Activated CD8-positive, alpha-beta memory T cell treated with anti-CD3 and anti-CD28 coated beads for 4 hours (primary cell): ENCODE results near the gene TOLLIP.
"Not testable (repeated sequence)": the region's sequence is repeated elsewhere in the genome, so short reads cannot be mapped to it uniquely, and the experiment has no call there.

Experiments used
- DNase-seq, 2 donors: peaks; one replicate each; pipeline ENCODE4 v3.0.0-alpha.2; 2020; ENCODE audit warnings: low read depth in 2 of 2

TOLLIP gene

DNA sequence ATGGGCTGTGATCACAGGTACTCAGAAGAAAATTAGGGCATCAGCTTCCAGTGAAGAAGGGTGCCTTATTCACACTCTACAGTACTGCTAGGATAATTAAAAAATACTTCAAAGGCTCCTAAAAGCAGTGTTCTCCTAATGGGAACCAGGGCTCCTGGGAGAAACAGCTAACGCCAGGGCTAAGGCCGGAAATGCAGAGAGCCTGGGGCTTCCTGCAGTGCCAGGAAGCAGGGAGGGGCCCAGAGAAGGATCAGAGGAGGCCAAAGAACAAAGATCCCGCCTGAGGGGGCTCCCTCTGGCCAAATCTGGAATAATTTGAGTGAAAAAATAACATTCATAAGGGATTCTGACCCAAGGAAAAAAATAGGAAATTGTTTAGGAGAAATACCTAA, 27.5 kb downstream of the TOLLIP start:
- no peak for DNase-seq

DNA sequence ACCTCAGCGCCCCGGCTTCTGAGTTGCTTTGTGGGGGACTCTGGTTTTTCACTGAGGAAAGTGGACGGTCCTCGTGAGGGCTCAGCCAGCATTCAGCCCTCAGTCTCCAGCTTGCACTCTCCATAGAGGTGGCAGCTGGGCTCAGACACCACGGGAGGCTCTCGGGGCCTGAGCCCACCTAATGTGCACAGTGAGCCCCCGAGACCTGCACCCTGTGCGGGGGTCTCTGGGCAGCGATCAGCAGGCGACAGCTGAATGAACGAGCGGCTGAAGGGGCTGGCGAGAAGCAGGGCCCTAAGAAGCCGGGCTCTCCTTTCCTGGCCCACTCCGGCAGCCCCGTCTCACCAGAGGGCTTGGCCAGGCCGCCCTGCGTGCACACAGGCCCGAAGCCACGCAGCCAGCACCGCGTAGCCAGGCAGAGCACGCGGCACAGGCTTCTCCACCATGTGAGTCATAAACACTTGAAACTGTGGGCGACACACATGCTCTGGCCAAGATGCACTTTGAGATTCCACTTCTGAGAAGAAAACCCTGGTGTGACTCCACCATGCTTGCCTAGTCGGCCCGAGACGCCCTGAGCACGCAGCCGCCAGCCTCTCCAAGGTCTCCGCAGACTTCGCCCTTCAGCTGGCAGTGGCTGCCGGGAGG, 28.0 kb downstream of the TOLLIP start:
- no peak for DNase-seq

DNA sequence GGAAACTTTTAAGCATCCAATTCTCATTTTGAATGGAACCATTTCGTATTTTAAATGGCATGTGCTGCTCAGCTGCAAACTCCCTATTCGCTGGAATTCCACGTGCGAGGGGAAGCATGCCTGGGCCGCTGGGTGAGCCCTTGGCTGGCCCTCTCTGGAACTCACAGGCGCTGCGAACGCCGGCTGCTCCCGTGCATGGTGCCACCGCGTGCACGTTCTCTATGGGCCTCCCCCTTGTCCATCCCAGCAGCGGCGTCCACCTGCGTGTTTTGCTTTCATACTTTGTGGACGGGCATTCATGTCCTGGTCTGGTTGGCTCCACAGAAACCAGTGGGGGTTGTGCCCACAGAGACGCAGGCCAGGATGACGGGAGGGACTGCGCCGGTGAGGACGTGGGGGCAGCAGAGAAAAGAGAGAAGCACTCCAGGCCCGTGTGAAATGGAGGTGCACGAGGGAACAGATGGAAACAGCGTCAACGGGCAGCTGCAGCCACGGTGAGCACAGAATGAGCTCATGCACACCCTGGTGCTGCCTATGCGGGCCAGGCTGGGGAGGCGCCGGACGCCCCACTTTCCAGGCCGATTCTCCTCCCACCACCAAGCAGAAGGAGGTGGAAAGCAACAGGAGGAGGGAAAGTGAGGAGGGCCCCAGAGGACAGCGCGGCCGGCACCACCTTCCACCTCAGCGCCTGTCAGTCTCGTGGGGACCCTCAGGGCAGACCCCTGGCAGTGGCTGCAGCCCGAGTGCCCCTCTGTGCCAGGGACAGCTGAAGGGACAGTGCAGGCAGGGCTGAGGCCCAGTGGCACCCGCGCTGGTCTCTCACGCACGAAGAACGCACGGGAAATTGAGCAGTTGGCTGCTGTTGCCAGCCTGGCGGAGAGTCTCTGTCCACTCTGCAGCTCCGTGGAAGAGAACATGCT, 29.1 kb downstream of the TOLLIP start:
- DNase-seq: no peak

DNA sequence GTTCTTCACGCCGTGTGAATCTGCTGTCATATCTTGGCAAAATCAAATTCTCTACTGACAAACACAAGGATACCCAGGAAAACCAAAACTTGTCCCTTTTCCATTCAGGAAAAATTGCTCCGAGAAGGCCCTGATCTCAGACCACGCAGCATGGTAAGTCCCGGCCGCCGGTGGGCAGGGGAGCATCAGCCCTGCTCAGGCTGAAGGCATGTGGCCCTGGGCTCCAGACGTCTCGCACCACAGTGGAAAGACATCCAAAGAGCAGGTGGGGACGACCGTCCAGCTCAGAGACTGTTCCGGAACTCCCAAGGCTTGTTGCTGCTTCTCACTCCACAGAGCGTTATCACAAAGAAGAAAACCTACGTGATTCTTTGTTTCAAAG, 29.8 kb downstream of the TOLLIP start:
- no peak for DNase-seq

DNA sequence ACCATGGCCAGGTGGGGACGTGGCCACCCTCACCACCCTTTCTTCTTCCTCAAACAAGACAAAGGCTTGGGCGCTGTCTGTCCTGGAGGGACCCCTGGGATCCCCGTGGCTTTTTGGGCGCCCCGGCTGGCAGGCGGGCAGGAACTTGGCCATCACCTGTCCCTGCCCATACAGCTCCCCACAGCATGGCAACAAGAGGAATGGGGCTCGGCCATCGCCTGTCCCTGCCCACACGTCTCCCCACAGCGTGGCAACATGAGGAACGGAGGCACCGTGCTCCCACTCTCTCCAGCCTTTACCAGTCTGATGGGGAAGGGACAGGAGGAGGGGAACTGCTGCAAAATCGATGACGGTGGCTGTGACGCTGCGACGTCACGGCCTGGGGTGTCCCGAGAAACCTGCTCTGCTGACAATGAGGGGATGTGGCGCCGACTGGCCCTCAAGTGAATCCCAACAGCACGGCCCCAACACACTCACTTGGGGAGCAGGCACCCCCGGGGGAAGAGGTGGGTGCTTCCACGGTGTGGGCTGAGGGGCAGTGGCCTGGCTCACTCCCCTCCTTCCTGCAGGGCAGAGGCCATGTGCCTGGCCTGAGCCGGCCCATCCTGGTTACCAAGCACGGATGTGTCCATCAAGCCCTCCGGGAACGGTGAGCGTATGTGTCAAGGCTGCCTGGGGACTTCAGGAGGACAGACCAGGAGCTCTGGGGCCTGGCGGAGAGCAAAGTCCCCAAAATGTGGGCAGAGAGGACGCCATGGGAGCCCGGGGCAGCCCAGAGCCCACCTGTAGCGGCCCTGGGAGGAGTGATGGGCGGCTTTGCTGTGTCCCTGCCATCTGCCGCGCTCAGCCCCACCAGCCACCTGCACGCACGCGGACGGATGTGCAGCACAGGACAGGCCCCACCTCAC, 30.4 kb downstream of the TOLLIP start:
- no peak for DNase-seq

DNA sequence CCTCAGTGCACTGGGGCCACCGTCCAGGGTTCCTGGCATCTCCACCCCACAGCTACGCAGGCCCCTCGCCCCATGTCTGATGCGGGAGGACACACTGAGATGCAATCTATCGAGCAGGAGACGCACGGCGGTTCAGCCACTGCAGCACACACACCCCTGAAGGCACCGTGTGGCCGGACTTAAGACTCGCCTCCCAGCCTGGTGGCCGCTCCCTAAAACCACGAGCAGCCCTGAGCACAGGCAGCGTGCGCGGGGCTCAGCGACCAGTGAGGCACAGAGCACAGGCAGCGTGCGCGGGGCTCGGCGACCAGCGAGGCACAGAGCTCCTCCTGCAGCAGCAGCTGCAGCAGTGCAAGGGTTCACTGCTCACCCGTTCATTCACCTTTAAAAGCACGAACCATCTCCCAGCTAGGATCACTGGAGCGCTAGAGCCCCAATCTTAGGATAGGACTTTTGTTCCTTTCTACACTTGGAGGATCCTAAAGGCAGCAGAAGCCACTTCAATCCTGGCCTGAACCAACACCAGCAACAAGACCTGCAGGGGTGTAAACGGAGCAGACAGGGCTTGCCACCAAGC, 31.4 kb downstream of the TOLLIP start:
- no peak for DNase-seq

DNA sequence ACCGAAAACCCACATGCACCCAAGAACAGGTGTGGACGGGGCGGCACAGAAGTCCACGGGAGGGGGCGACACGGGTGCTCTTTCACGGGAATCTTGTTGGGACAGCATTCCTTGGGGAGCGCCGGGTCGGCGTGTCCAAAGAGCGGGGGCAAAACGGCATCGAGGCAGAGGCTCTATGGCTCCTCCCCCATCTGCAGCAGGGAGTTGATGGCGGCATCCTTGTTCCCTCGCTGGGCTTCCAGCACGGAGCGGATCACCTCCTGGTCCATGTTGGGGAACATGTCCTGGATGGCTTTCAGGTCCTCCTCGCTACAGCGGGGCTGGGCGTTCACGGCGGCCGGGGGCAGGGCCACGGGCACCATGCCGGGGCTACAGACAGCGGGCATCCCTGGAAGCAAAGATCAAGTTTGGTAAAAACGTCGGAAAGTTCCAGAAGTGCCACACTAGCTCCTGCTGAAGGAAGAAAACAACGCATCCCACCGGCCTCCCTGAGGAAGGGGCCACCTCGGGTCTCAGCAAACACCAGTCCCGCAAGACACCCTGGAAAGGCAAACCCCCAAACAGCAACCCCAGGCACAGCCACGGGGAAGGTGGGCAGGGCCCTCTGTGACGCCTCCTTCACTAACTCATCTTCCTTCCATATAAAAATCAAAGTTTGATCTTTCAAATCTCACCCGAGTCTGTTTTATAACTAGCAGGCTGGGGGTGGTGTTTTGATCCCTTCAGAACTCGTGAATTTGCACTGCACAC, 32.4 kb downstream of the TOLLIP start:
- no peak for DNase-seq

DNA sequence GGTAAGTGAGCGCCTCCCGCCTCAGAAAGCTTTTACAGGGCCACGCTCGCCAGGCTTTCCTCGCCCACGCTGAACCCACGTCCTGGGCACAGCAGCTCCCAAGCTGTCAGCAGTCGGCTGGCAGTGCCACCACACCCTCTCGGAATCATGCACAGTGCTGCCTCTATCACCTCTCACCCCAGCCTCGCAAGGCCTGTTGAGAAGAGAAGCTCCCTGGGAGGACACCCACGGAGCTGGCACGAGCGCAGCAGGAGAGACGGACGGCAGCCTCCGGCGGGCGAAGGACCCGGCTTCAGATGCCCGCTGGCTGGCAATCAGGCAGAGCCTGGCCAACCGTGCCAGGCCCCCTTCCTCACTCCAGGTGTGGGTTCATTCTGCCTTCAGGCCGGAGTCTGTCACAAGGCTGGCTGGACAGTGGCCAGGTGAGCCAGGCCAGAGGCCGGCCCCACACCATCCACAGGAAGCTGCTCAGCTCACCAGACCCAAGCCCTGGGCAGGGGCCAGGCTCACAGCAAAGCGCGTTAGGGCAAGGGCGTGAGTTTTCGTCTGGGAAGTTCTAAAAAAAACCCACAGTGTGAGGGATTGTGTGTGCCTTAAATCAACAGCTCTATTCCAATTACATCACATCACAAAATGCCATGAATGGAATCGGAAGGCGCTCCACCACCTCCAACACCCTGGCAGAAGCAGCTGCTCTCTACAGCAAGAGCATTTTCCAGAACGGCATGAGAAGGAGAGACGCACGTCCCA, 33.2 kb downstream of the TOLLIP start:
- no peak for DNase-seq

DNA sequence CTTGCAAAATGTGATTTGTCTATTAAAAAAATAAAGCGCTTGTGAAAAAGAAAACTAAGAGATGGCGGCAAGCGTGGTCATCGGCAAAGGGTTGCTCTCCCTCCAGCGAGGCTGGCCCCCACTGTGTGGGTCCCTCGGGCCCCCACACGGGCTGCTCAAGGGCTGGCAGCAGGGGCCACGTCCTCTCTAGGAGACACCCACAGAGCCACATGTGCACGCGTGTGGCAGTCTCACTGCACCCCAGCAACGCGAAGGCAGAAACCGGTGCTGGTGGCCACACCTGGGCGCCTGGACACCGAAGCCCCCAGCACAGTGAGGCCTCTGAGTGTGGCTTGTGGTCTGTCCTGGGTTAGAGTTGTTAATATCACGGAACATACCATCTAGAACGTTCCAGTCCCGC, 34.4 kb downstream of the TOLLIP start:
- no peak for DNase-seq

DNA sequence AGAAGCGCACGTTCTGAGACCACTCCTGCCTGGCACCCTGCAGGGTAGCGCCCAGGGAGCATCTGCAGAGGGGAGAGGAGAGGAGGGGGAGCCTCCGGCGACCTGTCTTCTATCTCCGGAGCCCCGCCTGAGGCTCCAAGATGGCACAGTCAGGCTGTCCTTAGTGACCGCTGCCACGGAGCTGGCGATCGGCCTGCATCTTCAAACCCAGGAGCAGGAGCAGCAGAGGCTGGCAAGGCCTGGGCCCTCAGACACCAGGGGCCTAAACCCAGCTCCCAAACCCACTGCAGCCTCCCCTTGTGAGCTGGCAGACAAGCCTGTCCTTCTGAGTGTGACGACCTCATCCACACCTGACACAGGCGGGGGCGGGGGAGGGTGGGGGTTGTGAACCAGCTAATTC, 34.9 kb downstream of the TOLLIP start:
- no peak for DNase-seq

DNA sequence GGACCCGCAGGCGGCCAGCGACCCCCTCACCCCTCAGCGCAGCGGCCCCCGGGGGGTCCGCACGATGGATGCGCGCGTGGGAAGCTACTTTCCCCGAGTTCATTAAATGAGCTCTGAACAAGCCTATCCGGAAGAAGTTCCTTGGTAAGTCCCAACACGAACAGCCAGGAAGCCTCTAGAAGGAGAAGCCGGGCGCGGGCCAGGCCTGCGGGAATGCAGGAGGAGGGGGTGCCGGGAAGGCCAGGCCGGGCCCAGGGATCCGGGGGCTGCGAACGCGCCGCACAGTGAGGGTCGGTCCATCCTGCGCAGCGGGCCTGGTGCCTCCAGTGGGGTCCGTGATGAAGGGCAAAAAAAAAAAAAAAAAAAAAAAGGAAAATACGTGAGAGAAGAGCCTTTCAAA, 36.9 kb downstream of the TOLLIP start:
- no peak for DNase-seq

DNA sequence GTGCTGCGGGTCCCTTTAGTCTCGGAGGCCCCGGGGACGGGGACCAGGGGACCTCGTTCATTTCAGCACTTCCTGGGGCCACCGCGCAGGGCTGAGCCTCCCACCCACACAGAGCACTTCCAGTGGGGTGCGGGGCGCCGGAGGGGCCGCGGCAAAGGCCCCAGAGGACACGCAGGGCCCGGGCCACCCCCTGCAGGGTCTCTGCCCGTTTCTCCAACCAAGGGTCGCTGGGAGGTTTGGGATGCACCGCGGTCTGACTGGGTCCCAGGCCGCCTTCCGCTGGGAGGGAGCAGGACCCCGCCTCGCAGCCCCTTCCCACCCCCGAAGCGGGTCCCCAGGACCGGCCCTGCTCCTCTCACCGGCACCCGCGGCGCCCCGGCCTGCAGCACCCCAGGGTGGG, 37.5 kb downstream of the TOLLIP start:
- no peak for DNase-seq

DNA sequence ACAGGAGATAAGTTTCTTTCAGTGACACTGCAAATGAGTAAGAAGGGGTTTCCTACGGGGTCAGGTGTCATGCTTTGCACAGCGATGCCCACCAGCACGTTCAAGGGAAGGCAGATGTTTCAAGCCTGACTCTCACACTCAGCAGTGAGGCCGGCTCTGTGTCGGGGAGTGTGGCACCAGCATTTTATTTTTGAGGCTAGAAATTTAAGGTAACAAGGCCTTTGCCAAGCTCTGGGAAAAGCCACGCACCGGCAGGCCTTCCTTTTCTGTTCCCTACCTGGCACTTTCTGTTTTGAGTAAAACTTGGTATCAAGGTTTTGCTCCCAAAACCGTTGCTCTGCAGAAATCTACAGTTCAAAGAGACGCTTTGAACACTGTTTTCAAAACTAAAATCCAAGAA, 38.0 kb downstream of the TOLLIP start:
- no peak for DNase-seq

DNA sequence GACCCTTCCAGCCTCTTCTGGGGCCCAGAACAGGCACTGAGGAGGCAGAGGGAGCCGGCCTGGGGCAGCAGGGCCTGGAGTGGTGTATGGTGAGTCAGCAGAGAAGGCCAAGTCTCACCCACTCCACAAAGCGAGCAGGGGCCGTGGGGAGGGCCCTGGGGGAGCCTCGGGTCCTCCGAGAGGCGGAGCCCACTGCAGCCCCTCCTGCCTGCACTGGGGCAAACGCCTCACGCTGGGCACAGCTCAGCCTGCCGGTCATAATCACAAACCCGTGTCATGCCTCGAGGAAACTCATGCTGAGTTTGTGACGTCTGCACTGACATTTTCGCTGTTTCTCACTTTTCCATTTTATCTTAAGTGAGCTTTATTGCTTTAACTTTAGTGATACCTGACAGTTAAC, 38.4 kb downstream of the TOLLIP start:
- DNase-seq: no peak

DNA sequence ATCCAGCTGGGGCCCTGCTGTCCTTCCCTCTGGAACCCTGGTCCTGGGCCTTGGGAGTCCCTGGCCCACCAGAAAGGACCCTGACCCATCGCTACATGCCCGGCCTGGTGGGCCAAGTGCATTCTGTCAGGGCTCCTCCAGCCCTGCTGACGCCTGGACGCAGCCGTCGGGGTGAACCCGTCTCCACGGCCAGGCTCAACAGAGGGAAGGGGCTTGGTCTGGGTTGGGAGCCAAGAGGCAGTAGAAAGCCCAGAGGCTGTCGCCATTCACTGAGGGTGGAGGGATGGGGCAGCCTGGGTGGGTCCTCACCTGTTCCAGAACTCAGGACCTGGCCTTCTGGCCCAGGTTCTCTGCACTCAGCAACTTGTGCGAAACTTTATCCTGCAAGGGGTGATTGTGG, 39.0 kb downstream of the TOLLIP start:
- DNase-seq: no peak

DNA sequence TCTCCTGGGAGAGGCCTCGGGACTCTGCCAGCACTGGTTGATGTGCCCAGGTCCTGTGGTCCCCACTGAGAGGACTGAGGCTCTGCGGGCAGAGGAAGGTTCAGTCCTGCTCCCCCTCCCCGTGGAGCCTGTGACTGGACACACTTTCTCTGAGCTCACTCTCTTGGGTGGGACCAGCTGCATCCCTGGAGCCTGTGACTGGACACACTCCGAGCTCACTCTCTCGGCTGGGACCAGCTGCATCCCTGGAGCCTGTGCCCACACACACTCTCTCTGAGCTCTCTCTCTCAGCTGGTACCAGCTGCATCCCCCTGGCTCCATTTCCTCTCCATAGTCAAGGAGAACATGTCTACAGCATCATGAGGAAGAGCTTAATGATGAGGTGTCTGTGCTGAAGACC, 39.5 kb downstream of the TOLLIP start:
- no peak for DNase-seq

DNA sequence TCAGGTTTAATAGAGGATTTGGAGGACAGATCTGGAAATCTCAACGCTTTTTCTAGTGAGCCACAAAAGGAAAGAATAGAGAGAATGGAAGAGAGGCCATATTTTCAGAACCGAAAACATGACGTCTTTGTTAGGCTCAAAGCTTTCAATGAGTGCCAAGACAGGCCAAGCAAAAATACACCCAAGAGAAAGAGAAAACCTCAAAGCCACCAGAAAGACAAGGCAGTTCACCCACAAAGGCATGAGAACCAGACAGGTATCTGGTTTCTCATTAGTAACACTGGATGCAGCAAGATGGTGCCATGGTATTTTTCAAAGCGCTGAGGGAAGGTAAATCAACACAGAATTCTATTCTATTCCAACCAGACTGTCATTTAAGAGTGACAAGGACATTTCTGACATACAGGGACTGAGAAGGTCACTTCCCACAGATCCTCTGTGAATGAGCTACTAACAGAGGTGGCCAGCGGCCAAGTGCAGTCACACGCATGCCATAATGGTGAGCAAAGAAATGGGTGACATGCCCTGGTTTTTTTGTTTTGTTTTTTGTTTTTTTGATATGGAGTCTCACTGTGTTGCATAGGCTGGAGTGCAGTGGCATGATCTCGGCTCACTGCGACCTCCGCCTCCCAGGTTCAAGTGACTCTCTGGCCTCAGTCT, 41.9 kb downstream of the TOLLIP start:
- no peak for DNase-seq

DNA sequence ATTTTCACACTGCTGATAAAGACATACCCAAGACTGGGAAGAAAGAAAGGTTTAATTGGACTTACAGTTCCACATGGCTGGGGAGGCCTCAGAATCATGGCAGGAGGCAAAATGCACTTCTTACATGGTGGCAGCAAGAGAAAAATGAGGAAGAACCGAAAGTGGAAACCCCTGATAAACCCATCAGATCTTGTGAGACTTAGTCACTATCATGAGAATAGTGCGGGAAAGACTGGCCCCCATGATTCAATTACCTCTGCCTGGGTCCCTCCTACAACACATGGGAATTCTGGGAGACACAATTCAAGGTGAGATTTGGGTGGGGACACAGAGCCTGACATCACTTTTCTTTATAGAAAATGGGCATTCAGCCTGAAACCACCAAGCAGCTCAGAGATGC, 42.5 kb downstream of the TOLLIP start:
- not testable (repeated sequence) for DNase-seq

DNA sequence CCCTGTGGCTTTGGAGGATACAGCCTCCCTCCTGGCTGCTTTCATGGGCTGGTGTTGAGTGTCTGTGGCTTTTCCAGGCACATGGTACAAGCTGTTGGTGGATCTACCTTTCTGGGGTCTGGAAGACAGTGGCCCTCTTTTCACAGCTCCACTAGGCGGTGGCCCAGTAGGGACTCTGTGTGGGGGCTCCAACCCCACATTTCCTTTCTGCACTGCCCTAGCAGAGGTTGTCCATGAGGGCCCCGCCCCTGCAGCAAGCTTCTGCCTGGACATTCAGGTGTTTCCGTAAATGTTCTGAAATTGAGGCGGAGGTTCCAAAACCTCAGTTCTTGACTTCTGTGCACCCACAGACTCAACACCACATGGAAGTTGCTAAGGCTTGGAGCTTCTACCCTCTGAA, 44.0 kb downstream of the TOLLIP start:
- not testable (repeated sequence) for DNase-seq

DNA sequence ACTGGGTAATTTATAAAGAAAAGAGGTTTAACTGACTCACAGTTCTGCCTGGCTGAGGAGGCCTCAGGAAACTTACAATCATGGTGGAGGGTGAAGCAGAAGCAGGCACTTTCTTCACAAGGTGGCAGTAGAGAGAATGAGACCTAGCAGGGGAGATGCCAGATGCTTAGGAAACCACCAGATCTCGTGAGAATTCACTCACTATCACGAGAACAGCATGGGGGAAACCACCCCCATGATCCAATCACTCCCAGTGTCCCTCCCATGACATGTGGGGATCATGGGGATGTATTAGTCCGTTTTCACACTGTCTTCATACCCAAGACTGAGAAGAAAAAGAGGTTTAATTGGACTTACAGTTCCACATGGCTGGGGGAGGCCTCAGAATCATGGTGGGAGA, 45.0 kb downstream of the TOLLIP start:
- DNase-seq: not testable (repeated sequence)
